Erythroblast (primary cell): ENCODE measurements around the gene ZSWIM7.

Experiments used
- GATA1 ChIP-seq: IDR thresholded peaks from 2 replicates; pipeline ENCODE4 v1.6.1; 2011; ENCODE audit warnings: low read depth, mild to moderate bottlenecking, control low read depth, low read length, moderate library complexity
- POLR2A ChIP-seq: IDR thresholded peaks from 2 replicates; pipeline ENCODE4 v1.6.1; 2011; ENCODE audit warnings: mild to moderate bottlenecking, low read length

- TF ChIP-seq POLR2A (no peak), GATA1 (no peak)
These were observed 1.4 kb downstream of the ZSWIM7 start for GRCh38 chr17:15998031-15998562.
